ENCODE data around the gene KIDINS220. TPM values are rescaled to one million over a fixed set of nuclear protein-coding genes. Genes with fewer than 3 reads are reported as not detected.
A peak's percentile ranks its signal among the peaks of the same experiment; 100 is the strongest.

Gene KIDINS220
- polyA plus RNA-seq, 2 of the 4 experiments (the other 2 are of a cell fraction): 16.4 to 45.9 TPM

- no peak overlapping the region for H3K27ac ChIP-seq
- no peak for DNase-seq (ENCODE audit: low read depth in 1 of 2, low spot score in 1 of 2)
- TF ChIP-seq, protein P1, sequence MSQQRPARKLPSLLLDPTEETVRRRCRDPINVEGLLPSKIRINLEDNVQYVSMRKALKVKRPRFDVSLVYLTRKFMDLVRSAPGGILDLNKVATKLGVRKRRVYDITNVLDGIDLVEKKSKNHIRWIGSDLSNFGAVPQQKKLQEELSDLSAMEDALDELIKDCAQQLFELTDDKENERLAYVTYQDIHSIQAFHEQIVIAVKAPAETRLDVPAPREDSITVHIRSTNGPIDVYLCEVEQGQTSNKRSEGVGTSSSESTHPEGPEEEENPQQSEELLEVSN (IDR thresholded peaks at IDR 0.05; ENCODE audit: borderline replicate concordance, low read depth): no peak
- TF ChIP-seq MAFK (IDR thresholded peaks at IDR 0.05; ENCODE audit: partially characterized antibody) (no peak), REST (IDR thresholded peaks at IDR 0.05) (no peak), HES2 (IDR thresholded peaks at IDR 0.05) (no peak), HEYL (CRISPR knock-in tag; IDR thresholded peaks at IDR 0.05) (no peak), GATA3 (IDR thresholded peaks at IDR 0.05; ENCODE audit: borderline replicate concordance) (no peak), MAZ (IDR thresholded peaks at IDR 0.05; ENCODE audit: borderline replicate concordance, low read depth, low read length) (no peak), RFX5 (IDR thresholded peaks at IDR 0.05) (no peak), POLR2A (IDR thresholded peaks at IDR 0.05; ENCODE audit: low read length) (no peak), HOXB13 (CRISPR knock-in tag; IDR thresholded peaks at IDR 0.05; ENCODE audit: low read depth) (no peak)
- TF ChIP-seq, protein P2, sequence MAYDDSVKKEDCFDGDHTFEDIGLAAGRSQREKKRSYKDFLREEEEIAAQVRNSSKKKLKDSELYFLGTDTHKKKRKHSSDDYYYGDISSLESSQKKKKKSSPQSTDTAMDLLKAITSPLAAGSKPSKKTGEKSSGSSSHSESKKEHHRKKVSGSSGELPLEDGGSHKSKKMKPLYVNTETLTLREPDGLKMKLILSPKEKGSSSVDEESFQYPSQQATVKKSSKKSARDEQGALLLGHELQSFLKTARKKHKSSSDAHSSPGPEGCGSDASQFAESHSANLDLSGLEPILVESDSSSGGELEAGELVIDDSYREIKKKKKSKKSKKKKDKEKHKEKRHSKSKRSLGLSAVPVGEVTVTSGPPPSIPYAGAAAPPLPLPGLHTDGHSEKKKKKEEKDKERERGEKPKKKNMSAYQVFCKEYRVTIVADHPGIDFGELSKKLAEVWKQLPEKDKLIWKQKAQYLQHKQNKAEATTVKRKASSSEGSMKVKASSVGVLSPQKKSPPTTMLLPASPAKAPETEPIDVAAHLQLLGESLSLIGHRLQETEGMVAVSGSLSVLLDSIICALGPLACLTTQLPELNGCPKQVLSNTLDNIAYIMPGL (CRISPR knock-in tag; IDR thresholded peaks at IDR 0.05; ENCODE audit: borderline replicate concordance): no peak
- H3K4me2 ChIP-seq: 0 out of 3 replicates have a peak overlapping the region, but pooled peaks have one; percentile 1
- WGBS (ENCODE audit: missing lambda C conversion rate): 64% methylated on average over 5 of the region's 5 CpGs
- H3K4me1 ChIP-seq: peaks cover 16% of the 10 kb centered on the region; the same call in 2 of the 3 replicates
- no peaks in the 10 kb centered on the region for H3K9me3 ChIP-seq
- peak in 1 of 2 experiments; percentile 60; a peak in 2 of 6 replicates for ATAC-seq
- POLR2A ChIA-PET: no interaction called here
- CTCF ChIA-PET: interaction anchor here (0.9 kb wide), 1 partner anchor 8 kb away, joined by 3 read pairs; no protein-coding TSS in a partner anchor
- FAIRE-seq: no peak
- H3K4me3 ChIP-seq: no peak overlapping the region
Observed at GRCh38 chr2:8819194-8819593, 18.2 kb downstream of the KIDINS220 start.

DNA sequence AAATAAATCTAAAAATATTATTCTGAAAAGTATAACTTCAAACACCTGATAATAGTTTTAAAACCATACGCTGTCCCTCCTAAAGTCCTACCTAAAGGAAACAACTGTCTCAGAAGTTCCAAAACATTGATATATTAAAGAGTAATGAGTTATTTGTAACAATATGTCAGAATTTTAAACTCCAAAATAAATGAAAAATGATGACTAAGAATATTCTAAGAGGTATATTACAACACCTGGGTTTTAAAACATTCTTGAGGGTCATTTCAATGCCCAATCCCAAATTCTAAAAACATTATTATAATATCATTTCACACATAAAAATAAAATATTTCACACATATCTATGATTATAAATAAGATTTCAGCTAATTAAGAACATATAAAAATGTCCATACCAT, 20.2 kb downstream of the KIDINS220 start:
- Histone ChIP-seq H3K27ac (no peak overlapping the region), H3K4me2 (no peak overlapping the region), H3K4me3 (no peak overlapping the region), H3K9me3 (no peaks in the 10 kb centered on the region), H3K4me1 (peaks cover 13% of the 10 kb centered on the region; the same call in 2 of the 3 replicates)
- ChIA-PET POLR2A (no interaction called here), CTCF (no interaction called here)
- 90% methylated on average over 1 of the region's 1 CpG for WGBS (ENCODE audit: missing lambda C conversion rate)
- ATAC-seq (no peak), DNase-seq (ENCODE audit: low read depth in 1 of 2, low spot score in 1 of 2) (no peak), FAIRE-seq (no peak)
- TF ChIP-seq MAFK (IDR thresholded peaks at IDR 0.05; ENCODE audit: partially characterized antibody) (peak; percentile 75), USF2 (IDR thresholded peaks at IDR 0.05) (no peak)

DNA sequence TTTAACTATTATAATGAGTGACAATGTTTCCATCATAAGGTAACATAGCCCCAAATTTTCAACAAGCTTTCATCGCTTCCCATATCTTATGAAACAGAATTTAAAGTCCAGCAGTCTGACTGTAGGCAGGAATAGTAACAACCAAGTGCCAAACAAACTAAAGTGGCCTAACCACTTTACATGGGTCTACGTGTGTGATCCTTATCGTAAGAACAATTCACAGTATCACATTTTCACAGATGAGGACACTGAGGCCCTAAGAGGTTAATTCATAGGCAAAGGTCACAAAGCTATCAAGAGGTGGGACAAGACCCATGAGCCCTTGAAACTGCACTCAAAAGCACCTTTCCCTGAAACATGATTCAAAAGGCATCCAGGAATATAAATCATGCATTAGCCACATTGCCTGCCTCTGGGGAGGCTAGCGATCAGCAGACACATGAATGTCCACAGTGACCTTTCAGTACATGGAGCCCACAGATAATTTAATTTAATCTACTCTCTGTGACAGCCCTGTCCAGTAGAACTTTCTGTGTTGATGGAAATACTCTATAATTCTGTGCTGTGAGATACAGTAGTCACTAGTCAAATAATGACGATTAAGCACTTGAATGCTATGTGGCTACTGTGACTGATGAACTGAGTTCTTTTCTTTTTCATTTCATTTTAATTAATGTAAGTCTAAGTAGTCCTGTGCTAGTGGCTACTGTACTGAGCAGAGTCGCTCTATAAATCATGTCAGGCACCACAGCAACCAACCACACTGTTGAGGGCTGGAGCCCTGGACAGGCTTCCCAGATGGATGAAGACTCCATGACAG, 30.3 kb downstream of the KIDINS220 start:
- CTCF ChIA-PET: interaction anchor here (1.7 kb wide), 1 partner anchor 14 kb away, joined by 4 read pairs; no protein-coding TSS in a partner anchor

More for the DNA sequence above, 30.3 kb downstream of the KIDINS220 start:
- Histone ChIP-seq H3K4me2 (no peak overlapping the region), H3K4me3 (no peak overlapping the region), H3K9me3 (no peaks in the 10 kb centered on the region), H3K27ac (no peak overlapping the region), H3K4me1 (peaks cover 20% of the 10 kb centered on the region)
- DNase-seq (ENCODE audit: low read depth in 1 of 2, low spot score in 1 of 2) (no peak), FAIRE-seq (no peak), ATAC-seq (no peak)
- TF ChIP-seq MAFK (IDR thresholded peaks at IDR 0.05; ENCODE audit: partially characterized antibody) (peak; percentile 32), JUN (IDR thresholded peaks at IDR 0.05) (no peak)
- 92% methylated on average over 6 of the region's 6 CpGs for WGBS (ENCODE audit: missing lambda C conversion rate)
- POLR2A ChIA-PET: no interaction called here
